GM23338 (cell line): Measurements from ENCODE around the gene HLA-G. TPM values are rescaled to one million over a fixed set of nuclear protein-coding genes. Genes with fewer than 3 reads are reported as not detected.
A peak's percentile ranks its signal among the peaks of the same experiment; 100 is the strongest.

Experiments used
- ATAC-seq: fragments of 200-7000 bp; cut with Tn5 transposase; 3 replicates; pipeline ENCODE4 v1.9.1; 2020
- DNase-seq: peaks from one replicate; pipeline ENCODE4 v3.0.0-alpha.2; 2015; ENCODE audit warnings: low spot score
- H2AFZ ChIP-seq: fragments of 200-600 bp; sonication (generic); 2 replicates; pipeline ENCODE4 v1.8.0; 2016; ENCODE audit warnings: antibody characterized with exemption, mild to moderate bottlenecking, moderate library complexity
- H3F3A ChIP-seq: fragments of 200-600 bp; sonication (generic); replicated peaks from 2 replicates; pipeline ENCODE4 v1.8.0; 2017; ENCODE audit warnings: antibody characterized with exemption, mixed run types, low read depth
- H3K27ac ChIP-seq: fragments of 200-600 bp; sonication (generic); 2 replicates; pipeline ENCODE4 v1.6.1; 2016; ENCODE audit warnings: low read depth
- H3K27me3 ChIP-seq: fragments of 200-600 bp; sonication (generic); 2 replicates; pipeline ENCODE4 v1.8.0; 2016; ENCODE audit warnings: mild to moderate bottlenecking, mixed run types, moderate library complexity; ENCODE audit not compliant: insufficient read depth
- H3K36me3 ChIP-seq: fragments of 200-600 bp; sonication (generic); 2 replicates; pipeline ENCODE4 v1.8.0; 2016; ENCODE audit warnings: mild to moderate bottlenecking; ENCODE audit not compliant: insufficient read depth
- H3K4me1 ChIP-seq: fragments of 200-600 bp; sonication (generic); 2 replicates; pipeline ENCODE4 v1.8.0; 2016; ENCODE audit warnings: mild to moderate bottlenecking, moderate library complexity; ENCODE audit not compliant: insufficient read depth
- H3K4me2 ChIP-seq: fragments of 200-600 bp; sonication (generic); 2 replicates; pipeline ENCODE4 v1.7.1; 2017; ENCODE audit warnings: mixed run types
- H3K4me3 ChIP-seq: fragments of 200-600 bp; sonication (generic); 2 replicates; pipeline ENCODE4 v1.6.1; 2016; ENCODE audit warnings: mixed run types
- H3K79me2 ChIP-seq: fragments of 200-600 bp; sonication (generic); replicated peaks from 2 replicates; pipeline ENCODE4 v1.8.0; 2017; ENCODE audit warnings: mild to moderate bottlenecking; ENCODE audit not compliant: insufficient read depth
- H3K9me2 ChIP-seq: fragments of 200-600 bp; sonication (generic); 2 replicates; pipeline ENCODE4 v1.8.0; 2017; ENCODE audit not compliant: insufficient read depth
- H4K20me1 ChIP-seq: fragments of 200-600 bp; sonication (generic); replicated peaks from 2 replicates; pipeline ENCODE4 v1.8.0; 2017; ENCODE audit warnings: mild to moderate bottlenecking; ENCODE audit not compliant: insufficient read depth
- H3K27ac Mint-ChIP-seq: 2 replicates; pipeline ENCODE4 v1.8.0; 2020; ENCODE audit warnings: inconsistent platforms, mild to moderate bottlenecking, moderate library complexity, mixed read lengths
- H3K27me3 Mint-ChIP-seq: 3 replicates; pipeline ENCODE4 v1.8.0; 2022; ENCODE audit warnings: low read depth, mild to moderate bottlenecking, moderate library complexity, mixed read lengths, inconsistent platforms; ENCODE audit not compliant: insufficient read depth, poor library complexity
- H3K36me3 Mint-ChIP-seq: 3 replicates; pipeline ENCODE4 v1.8.0; 2021; ENCODE audit warnings: low read depth, mild to moderate bottlenecking, inconsistent platforms, moderate library complexity, mixed read lengths
- H3K4me1 Mint-ChIP-seq: 3 replicates; pipeline ENCODE4 v1.8.0; 2020; ENCODE audit warnings: mild to moderate bottlenecking, inconsistent platforms, mixed read lengths
- H3K4me3 Mint-ChIP-seq: 3 replicates; pipeline ENCODE4 v1.8.0; 2021; ENCODE audit warnings: moderate library complexity, mild to moderate bottlenecking, inconsistent platforms, mixed read lengths
- H3K9me3 Mint-ChIP-seq: 3 replicates; pipeline ENCODE4 v1.8.0; 2020; ENCODE audit warnings: moderate library complexity, mild to moderate bottlenecking, inconsistent platforms, mixed read lengths
- CREB1 ChIP-seq: fragments of 250-450 bp; sonication (Bioruptor Pico); IDR thresholded peaks from 2 replicates; pipeline ENCODE4 v1.5.0; 2020; ENCODE audit warnings: low read depth, mild to moderate bottlenecking, moderate library complexity
- EZH2 ChIP-seq: fragments of 200-600 bp; sonication (generic); IDR thresholded peaks from one replicate; pipeline ENCODE4 v1.8.0; 2017; ENCODE audit warnings: antibody characterized with exemption, mild to moderate bottlenecking, low read depth; ENCODE audit not compliant: unreplicated experiment
- ZNF114 ChIP-seq: fragments of 250-450 bp; sonication (Bioruptor Pico); IDR thresholded peaks from 2 replicates; pipeline ENCODE4 v1.5.0; 2020; ENCODE audit warnings: mild to moderate bottlenecking, moderate library complexity
- polyA plus RNA-seq: library from polyadenylated mRNA; unstranded; fragments of >200 nt; fragmentation: Nextera tagmentation; extraction: Ambion mirVana; gene quantifications from 2 replicates; pipeline ENCODE4 v1.2.1, GENCODE V29; 2016
- total RNA-seq: library from RNA; depleted of rRNA; stranded (reverse); fragments of >200 nt; shearing (Covaris generic); gene quantifications from 2 replicates; pipeline ENCODE4 v1.2.3, GENCODE V29; 2014
- TF ChIP-seq, protein P1 (sequence below), 2 experiments: fragments of 200-600 bp in 1 of 2; sonication (generic) in 1 of 2; conservative IDR thresholded peaks; 2 replicates each; pipeline versions ENCODE4 v1.5.1 to v1.6.1; 2016 to 2017; ENCODE audit warnings: antibody characterized with exemption in 2 of 2, low read depth in 2 of 2, mild to moderate bottlenecking in 2 of 2, moderate library complexity in 1 of 2
- TF ChIP-seq, protein P2 (sequence below): fragments of 250-450 bp; sonication (Bioruptor Pico); IDR thresholded peaks from 2 replicates; pipeline ENCODE4 v1.5.0; 2020; ENCODE audit warnings: mild to moderate bottlenecking, moderate library complexity

HLA-G gene
- total and polyA plus RNA-seq, 2 experiments from 2014 or later, result 2.5 to 2.8 TPM

DNA sequence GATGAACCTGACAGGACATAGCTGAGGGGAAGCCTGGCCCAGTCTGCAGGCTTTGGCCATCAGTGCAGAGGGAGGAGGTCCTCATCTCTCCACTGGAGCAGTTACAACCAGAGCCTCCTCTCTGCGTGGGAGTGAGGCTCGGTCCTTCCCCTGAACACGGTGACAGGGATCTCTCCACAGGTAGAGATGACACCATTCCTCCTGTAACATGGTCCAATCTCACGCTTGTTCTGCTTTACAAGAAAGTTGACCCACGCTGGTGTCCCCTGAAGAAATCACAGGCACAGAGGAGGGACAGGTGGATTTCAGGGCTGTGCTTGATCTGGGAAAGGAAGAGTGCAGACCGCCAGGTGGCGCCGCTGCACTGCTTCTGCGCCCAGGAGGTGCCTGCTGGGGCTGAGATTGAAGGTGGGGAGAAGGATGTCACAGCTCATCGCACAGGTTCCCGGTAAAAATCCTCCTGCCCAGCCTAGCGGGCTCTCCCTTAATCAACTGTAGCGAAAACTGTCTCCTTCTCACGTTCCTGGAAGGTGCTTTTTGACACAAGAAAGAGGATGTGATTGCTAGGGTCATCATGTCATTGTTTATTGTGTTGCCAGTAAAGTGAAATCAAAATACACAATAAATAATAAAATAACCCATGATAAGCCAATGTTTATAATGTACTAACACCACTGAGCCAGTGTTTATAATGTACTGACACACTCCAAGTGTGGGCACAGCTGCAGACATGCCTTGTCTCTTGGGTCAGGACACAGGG, 20.4 kb downstream of the HLA-G start:
- H3K36me3 ChIP-seq, result no peaks in the 10 kb centered on the region
- peak; percentile 94 for ATAC-seq
- Mint-ChIP-seq H3K9me3 (peaks cover 9% of the 10 kb centered on the region; the same call in 2 of the 3 replicates), H3K27ac (no peak overlapping the region), H3K27me3 (peaks cover 15% of the 10 kb centered on the region), H3K4me1 (peaks cover 23% of the 10 kb centered on the region), H3K4me3 (no peak overlapping the region; the same call in 2 of the 3 replicates), H3K36me3 (peaks cover 4% of the 10 kb centered on the region; the same call in 1 of the 3 replicates)
- no peak overlapping the region for H3K4me2 ChIP-seq
- H2AFZ ChIP-seq, result no peak overlapping the region
- H3K79me2 ChIP-seq, result no peaks in the 10 kb centered on the region
- peaks cover 40% of the 10 kb centered on the region for H3K27me3 ChIP-seq
- DNase-seq, result peak; percentile 86
- TF ChIP-seq, protein P1, sequence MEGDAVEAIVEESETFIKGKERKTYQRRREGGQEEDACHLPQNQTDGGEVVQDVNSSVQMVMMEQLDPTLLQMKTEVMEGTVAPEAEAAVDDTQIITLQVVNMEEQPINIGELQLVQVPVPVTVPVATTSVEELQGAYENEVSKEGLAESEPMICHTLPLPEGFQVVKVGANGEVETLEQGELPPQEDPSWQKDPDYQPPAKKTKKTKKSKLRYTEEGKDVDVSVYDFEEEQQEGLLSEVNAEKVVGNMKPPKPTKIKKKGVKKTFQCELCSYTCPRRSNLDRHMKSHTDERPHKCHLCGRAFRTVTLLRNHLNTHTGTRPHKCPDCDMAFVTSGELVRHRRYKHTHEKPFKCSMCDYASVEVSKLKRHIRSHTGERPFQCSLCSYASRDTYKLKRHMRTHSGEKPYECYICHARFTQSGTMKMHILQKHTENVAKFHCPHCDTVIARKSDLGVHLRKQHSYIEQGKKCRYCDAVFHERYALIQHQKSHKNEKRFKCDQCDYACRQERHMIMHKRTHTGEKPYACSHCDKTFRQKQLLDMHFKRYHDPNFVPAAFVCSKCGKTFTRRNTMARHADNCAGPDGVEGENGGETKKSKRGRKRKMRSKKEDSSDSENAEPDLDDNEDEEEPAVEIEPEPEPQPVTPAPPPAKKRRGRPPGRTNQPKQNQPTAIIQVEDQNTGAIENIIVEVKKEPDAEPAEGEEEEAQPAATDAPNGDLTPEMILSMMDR (conservative IDR thresholded peaks at IDR 0.05; ENCODE audit: low read depth in 2 of 2), result peak; percentile 95 to 99
- TF ChIP-seq EZH2, result no peak
- H3K4me1 ChIP-seq, result no peaks in the 10 kb centered on the region; the same call in 1 of the 2 replicates
- H3K27ac ChIP-seq, result no peak overlapping the region
- peaks cover 7% of the 10 kb centered on the region; the same call in 1 of the 2 replicates for H3K9me2 ChIP-seq
- no peaks in the 10 kb centered on the region for H4K20me1 ChIP-seq
- H3K4me3 ChIP-seq, result no peak overlapping the region
- H3F3A ChIP-seq, result no peaks in the 10 kb centered on the region

DNA sequence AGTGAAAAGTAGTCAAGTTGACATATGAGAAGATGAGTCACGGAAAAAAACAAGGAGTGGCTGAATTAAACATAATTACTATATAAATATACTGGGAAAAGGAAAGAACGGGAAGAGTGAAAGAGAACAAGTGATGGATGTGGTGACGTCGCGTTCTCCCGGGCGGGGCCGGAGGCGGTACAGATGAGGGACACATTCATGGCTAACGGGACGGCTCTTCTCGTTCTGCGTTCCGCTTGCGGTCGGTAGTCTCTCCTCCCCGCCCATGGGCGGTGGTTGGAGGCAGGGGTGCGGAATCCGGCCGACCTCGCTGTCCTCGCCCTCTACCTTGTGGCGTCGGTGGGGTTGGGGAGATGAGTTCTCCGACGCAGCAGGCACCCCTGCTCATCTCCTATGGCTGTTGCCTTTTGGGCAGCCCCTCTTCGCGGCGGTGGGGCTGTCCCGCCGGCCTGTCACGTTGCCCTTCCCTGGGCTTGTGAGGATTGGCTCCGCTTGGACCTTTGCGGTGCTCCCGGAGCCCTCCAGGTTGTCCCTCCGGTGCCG, 22.5 kb downstream of the HLA-G start:
- DNase-seq (peak; percentile 62), ATAC-seq (peak; percentile 65)
- Histone ChIP-seq H4K20me1 (no peaks in the 10 kb centered on the region), H3K27ac (no peak overlapping the region), H3K4me1 (no peaks in the 10 kb centered on the region; the same call in 1 of the 2 replicates), H3F3A (no peaks in the 10 kb centered on the region), H3K9me2 (no peaks in the 10 kb centered on the region), H3K36me3 (no peaks in the 10 kb centered on the region), H3K79me2 (no peaks in the 10 kb centered on the region), H3K4me2 (peak overlapping the region; percentile 73), H3K27me3 (peaks cover 44% of the 10 kb centered on the region), H3K4me3 (peak overlapping the region; percentile 49), H2AFZ (peak overlapping the region; percentile 47)
- peak overlapping the region; percentile 61 for H3K4me3 Mint-ChIP-seq
- no peak overlapping the region for H3K27ac Mint-ChIP-seq
- no peak for TF ChIP-seq ZNF114 (CRISPR knock-in tag)
- TF ChIP-seq CREB1 (CRISPR knock-in tag), result 0 out of 2 replicates have a peak, but pooled peaks have one; percentile 18
- TF ChIP-seq, protein P2, sequence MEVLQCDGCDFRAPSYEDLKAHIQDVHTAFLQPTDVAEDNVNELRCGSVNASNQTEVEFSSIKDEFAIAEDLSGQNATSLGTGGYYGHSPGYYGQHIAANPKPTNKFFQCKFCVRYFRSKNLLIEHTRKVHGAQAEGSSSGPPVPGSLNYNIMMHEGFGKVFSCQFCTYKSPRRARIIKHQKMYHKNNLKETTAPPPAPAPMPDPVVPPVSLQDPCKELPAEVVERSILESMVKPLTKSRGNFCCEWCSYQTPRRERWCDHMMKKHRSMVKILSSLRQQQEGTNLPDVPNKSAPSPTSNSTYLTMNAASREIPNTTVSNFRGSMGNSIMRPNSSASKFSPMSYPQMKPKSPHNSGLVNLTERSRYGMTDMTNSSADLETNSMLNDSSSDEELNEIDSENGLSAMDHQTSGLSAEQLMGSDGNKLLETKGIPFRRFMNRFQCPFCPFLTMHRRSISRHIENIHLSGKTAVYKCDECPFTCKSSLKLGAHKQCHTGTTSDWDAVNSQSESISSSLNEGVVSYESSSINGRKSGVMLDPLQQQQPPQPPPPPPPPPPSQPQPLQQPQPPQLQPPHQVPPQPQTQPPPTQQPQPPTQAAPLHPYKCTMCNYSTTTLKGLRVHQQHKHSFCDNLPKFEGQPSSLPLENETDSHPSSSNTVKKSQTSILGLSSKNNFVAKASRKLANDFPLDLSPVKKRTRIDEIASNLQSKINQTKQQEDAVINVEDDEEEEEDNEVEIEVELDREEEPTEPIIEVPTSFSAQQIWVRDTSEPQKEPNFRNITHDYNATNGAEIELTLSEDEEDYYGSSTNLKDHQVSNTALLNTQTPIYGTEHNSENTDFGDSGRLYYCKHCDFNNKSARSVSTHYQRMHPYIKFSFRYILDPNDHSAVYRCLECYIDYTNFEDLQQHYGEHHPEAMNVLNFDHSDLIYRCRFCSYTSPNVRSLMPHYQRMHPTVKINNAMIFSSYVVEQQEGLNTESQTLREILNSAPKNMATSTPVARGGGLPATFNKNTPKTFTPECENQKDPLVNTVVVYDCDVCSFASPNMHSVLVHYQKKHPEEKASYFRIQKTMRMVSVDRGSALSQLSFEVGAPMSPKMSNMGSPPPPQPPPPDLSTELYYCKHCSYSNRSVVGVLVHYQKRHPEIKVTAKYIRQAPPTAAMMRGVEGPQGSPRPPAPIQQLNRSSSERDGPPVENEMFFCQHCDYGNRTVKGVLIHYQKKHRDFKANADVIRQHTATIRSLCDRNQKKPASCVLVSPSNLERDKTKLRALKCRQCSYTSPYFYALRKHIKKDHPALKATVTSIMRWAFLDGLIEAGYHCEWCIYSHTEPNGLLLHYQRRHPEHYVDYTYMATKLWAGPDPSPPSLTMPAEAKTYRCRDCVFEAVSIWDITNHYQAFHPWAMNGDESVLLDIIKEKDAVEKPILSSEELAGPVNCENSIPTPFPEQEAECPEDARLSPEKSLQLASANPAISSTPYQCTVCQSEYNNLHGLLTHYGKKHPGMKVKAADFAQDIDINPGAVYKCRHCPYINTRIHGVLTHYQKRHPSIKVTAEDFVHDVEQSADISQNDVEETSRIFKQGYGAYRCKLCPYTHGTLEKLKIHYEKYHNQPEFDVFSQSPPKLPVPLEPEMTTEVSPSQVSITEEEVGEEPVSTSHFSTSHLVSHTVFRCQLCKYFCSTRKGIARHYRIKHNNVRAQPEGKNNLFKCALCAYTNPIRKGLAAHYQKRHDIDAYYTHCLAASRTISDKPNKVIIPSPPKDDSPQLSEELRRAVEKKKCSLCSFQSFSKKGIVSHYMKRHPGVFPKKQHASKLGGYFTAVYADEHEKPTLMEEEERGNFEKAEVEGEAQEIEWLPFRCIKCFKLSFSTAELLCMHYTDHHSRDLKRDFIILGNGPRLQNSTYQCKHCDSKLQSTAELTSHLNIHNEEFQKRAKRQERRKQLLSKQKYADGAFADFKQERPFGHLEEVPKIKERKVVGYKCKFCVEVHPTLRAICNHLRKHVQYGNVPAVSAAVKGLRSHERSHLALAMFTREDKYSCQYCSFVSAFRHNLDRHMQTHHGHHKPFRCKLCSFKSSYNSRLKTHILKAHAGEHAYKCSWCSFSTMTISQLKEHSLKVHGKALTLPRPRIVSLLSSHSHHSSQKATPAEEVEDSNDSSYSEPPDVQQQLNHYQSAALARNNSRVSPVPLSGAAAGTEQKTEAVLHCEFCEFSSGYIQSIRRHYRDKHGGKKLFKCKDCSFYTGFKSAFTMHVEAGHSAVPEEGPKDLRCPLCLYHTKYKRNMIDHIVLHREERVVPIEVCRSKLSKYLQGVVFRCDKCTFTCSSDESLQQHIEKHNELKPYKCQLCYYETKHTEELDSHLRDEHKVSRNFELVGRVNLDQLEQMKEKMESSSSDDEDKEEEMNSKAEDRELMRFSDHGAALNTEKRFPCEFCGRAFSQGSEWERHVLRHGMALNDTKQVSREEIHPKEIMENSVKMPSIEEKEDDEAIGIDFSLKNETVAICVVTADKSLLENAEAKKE, result no peak
- peaks cover 4% of the 10 kb centered on the region; the same call in 1 of the 3 replicates for H3K36me3 Mint-ChIP-seq
- peaks cover 9% of the 10 kb centered on the region; the same call in 2 of the 3 replicates for H3K9me3 Mint-ChIP-seq
- peaks cover 14% of the 10 kb centered on the region for H3K4me1 Mint-ChIP-seq
- H3K27me3 Mint-ChIP-seq, result peaks cover 15% of the 10 kb centered on the region
